AG10803 (cell line): ENCODE data around the gene NFAT5.
"Not testable (repeated sequence)": the region's sequence is repeated elsewhere in the genome, so short reads cannot be mapped to it uniquely, and the experiment has no call there.

Experiments
- DNase-seq: peaks from one replicate; pipeline ENCODE4 v3.0.0; 2010; ENCODE audit warnings: low read depth
- H3K4me3 ChIP-seq: 2 replicates; pipeline ENCODE4 v1.5.1; 2011; ENCODE audit warnings: mild to moderate bottlenecking, low read length, control low read depth
- TF ChIP-seq, protein P1 (sequence below): conservative IDR thresholded peaks from 2 replicates; pipeline ENCODE4 v1.5.1; 2011; ENCODE audit warnings: mild to moderate bottlenecking, low read length, control low read depth, inconsistent platforms

The NFAT5 gene

DNA sequence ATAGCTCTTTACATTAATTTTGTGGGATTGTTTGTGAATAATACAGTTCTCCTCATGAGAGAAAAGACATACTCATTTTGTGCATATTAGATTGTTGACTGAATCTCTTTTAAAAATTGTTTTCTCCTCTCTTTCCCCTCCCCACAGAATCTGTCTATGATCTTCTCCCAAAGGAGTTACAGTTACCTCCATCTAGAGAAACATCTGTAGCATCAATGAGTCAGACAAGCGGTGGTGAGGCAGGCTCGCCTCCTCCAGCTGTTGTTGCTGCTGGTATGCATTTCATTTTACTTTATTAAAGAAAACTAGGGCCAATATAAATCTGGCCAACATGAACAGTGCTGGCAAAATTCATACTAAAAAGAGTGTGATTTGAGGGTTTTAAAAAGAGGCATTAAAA is 60.5 kb downstream of the NFAT5 start:
- DNase-seq: peak; percentile 56

DNA sequence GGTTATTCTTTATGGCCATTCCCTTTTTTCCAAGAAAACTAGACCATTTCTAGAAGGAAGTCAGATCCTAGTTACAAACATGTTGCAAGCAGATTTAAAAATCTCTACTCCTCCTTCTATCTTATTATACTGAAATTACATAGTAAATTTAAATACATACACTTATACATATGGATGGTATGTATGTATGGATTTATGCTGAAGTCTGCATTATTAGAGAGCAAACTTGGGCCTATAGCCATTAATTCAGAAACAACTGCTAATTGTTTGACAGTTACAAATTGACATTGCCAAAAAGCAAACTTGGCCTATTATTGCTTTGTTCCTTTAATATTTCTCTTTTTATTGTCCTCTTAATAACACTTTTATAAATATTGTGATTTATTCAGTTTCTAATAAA is 67.1 kb downstream of the NFAT5 start:
- TF ChIP-seq, protein P1, sequence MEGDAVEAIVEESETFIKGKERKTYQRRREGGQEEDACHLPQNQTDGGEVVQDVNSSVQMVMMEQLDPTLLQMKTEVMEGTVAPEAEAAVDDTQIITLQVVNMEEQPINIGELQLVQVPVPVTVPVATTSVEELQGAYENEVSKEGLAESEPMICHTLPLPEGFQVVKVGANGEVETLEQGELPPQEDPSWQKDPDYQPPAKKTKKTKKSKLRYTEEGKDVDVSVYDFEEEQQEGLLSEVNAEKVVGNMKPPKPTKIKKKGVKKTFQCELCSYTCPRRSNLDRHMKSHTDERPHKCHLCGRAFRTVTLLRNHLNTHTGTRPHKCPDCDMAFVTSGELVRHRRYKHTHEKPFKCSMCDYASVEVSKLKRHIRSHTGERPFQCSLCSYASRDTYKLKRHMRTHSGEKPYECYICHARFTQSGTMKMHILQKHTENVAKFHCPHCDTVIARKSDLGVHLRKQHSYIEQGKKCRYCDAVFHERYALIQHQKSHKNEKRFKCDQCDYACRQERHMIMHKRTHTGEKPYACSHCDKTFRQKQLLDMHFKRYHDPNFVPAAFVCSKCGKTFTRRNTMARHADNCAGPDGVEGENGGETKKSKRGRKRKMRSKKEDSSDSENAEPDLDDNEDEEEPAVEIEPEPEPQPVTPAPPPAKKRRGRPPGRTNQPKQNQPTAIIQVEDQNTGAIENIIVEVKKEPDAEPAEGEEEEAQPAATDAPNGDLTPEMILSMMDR: no peak
- no peak for DNase-seq
- H3K4me3 ChIP-seq: no peak overlapping the region

More for the DNA sequence above, 60.5 kb downstream of the NFAT5 start:
- TF ChIP-seq, protein P1: no peak
- H3K4me3 ChIP-seq: no peak overlapping the region

DNA sequence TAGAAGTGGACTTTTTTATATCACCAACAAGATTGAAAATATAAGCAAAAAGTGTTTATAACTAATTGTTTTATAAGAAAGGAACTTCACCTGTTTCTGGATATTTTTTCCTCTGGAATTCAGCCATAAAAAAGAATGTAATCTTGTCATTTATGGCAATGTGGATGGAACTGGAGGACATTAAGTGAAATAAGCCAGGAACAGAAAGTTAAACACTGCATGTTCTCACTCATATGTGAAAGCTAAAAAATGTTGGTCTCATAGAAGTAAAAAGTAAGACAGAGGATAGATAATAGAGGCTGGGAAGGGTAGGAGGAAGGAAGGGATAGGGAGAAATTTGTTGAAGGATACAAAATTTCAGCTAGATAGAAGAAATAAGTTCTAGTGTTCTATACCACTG is 67.6 kb downstream of the NFAT5 start:
- no peak overlapping the region for H3K4me3 ChIP-seq
- DNase-seq: no peak
- TF ChIP-seq, protein P1: no peak

DNA sequence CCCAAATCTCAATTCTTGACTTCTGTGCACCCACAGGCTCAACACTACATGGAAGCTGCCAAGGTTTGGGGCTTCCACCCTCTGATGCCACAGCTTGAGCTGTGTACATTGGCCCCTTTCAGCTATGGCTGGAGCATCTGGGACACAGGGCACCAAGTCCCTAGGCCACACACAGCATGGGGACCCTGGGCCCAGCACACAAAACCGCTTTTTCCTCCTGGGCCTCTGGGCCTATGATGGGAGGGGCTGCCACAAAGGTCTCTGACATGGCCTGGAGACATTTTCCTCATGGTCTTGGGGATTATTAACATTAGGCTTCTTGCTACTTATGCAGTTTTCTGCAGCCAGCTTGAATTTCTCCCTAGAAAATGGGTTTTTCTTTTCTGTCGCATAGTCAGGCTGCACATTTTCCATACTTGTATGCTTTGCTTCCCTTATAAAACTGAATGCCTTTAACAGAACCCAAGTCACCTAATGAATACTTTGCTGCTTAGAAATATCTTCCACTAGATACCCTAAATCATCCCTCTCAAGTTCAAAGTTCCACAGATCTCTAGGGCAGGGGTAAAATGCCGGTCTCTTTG is 70.9 kb downstream of the NFAT5 start:
- not testable (repeated sequence) for H3K4me3 ChIP-seq, DNase-seq

DNA sequence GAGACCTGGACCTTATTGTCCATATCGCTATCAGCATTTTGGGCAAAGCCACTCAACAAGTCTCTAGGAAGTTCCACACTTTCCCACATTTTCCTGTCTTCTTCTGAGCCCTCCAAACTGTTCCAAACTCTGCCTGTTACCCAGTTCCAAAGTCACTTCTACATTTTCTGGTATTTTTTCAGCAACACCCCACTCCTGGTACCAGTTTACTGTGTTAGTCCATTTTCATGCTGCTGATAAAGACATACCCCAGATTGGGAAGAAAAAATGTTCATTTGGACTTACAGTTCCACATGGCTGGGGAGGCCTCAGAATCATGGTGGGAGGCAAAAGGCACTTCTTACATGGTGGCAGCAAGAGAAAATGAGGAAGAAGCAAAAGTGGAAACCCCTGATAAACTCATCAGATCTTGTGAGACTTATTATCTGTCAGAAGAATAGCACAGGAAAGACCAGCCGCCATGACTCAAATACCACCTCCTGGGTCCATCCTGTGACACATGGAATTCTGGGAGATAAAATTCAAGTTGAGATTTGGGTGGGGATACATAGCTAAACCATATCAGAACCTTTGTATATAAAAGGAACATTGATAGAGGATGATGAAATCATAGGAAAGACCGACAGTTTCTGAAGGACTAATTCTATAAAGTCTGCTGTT is 71.6 kb downstream of the NFAT5 start:
- not testable (repeated sequence) for H3K4me3 ChIP-seq, DNase-seq

DNA sequence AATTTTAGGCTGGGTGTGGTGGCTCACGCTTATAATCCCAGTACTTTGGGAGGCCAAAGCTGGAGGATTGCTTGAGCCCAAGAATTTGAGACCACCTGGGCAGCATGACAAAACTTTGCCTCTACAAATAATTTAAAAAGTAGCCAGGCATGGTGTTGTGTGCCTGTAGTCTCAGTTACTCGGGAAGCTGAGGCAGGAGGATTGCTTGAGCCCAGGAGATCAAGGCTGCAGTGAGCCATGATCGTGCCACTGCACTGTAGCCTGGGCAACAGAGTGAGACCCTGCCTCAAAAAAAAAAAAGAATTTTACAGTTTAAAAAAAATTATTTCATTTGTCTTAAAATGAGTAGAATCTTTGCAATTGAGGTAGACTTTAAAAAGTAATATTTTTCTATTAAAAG is 78.2 kb downstream of the NFAT5 start:
- H3K4me3 ChIP-seq, DNase-seq: not testable (repeated sequence)

DNA sequence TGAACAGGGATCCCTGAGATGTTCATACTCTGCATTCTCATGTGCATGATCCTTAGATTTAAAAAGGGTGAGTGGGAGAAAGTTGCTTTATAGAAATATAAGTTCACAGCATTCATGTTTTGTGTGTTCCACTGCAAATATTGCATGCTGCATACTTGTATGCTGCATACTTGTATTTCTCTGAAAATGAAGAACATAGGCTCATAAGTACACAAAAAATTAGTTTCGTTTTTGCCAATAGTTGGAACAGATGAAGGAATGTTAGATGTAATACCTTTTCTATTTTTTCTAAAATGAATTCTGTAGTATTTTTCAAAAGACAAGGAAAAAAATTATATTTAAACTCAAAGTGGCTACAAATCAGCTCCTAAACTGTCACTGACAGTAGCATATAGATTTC is 79.0 kb downstream of the NFAT5 start:
- TF ChIP-seq, protein P1: no peak
- no peak overlapping the region for H3K4me3 ChIP-seq
- DNase-seq: peak; percentile 15

DNA sequence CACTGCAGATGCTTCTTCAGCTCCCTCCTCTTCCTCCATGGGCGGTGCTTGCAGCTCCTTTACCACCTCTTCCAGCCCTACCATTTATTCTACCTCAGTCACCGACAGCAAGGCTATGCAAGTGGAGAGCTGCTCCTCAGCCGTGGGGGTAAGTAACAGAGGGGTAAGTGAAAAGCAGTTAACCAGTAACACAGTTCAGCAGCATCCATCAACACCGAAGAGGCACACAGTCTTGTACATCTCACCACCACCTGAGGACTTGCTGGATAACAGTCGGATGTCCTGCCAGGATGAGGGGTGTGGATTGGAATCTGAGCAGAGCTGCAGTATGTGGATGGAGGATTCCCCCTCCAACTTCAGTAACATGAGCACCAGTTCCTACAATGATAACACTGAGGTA is 81.3 kb downstream of the NFAT5 start:
- TF ChIP-seq, protein P1: no peak
- H3K4me3 ChIP-seq: no peak overlapping the region
- DNase-seq: no peak

DNA sequence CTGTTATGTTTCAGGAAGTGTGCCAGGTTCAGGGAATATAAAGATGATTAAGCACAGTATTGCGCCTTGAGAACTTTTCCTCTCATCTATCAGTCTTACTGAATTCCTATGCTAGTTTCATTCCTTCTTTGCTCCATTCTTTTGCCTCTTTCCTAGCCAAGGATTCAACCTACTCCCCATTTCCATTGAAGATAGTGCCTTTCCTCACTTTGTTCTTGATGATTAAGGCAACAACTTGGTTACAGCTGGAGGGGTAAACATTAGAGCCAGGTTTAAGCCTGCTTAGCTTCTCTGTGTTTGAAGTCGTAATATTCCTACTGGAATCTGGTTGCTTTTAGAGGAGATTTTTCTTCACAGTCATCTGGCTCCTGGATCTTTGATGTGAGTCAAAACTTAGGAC is 85.5 kb downstream of the NFAT5 start:
- TF ChIP-seq, protein P1: no peak
- no peak for DNase-seq
- no peak overlapping the region for H3K4me3 ChIP-seq
